ENCODE data around the gene EVX2. TPM values are rescaled to one million over a fixed set of nuclear protein-coding genes. Genes with fewer than 3 reads are reported as not detected.

EVX2 gene
- total RNA-seq, 1 donor from 2014 or later = not detected

GRCh38 chr2:176078541-176079284, 5.0 kb downstream of the EVX2 start:
- no peaks in the 10 kb centered on the region for H3K36me3 ChIP-seq
- intact Hi-C loops (cut with micrococcal nuclease) = no loop called here

GRCh38 chr2:176076796-176077195, 7.0 kb downstream of the EVX2 start:
- no peak overlapping the region for H3K27ac ChIP-seq (replicated peaks)
- H3K27me3 ChIP-seq (ENCODE audit: low read depth) = peaks cover 100% of the 10 kb centered on the region
- peaks cover 26% of the 10 kb centered on the region for H3K4me1 ChIP-seq
- no peaks in the 10 kb centered on the region for H3K36me3 ChIP-seq
- intact Hi-C loops (cut with micrococcal nuclease) = no loop called here
- H3K9me3 ChIP-seq (replicated peaks) = peaks cover 2% of the 10 kb centered on the region
- no peak for TF ChIP-seq CTCF (IDR thresholded peaks at IDR 0.05; ENCODE audit: borderline replicate concordance)
- H3K4me3 ChIP-seq = no peak overlapping the region
- no peak for DNase-seq

More at GRCh38 chr2:176078541-176079284, 5.0 kb downstream of the EVX2 start:
- Histone ChIP-seq H3K27ac (replicated peaks) (no peak overlapping the region), H3K9me3 (replicated peaks) (peaks cover 6% of the 10 kb centered on the region), H3K4me3 (no peak overlapping the region), H3K27me3 (ENCODE audit: low read depth) (peaks cover 100% of the 10 kb centered on the region), H3K4me1 (peaks cover 35% of the 10 kb centered on the region)
- TF ChIP-seq CTCF (IDR thresholded peaks at IDR 0.05; ENCODE audit: borderline replicate concordance) = no peak
- no peak for DNase-seq

GRCh38 chr2:176076063-176076462, 7.7 kb downstream of the EVX2 start:
- Histone ChIP-seq H3K36me3 (no peaks in the 10 kb centered on the region), H3K4me1 (peaks cover 26% of the 10 kb centered on the region), H3K9me3 (replicated peaks) (no peaks in the 10 kb centered on the region), H3K27ac (replicated peaks) (no peak overlapping the region), H3K4me3 (no peak overlapping the region), H3K27me3 (ENCODE audit: low read depth) (peaks cover 100% of the 10 kb centered on the region)
- no peak for TF ChIP-seq CTCF (IDR thresholded peaks at IDR 0.05; ENCODE audit: borderline replicate concordance)
- intact Hi-C loops (cut with micrococcal nuclease) = no loop called here
- DNase-seq = no peak

GRCh38 chr2:176075481-176075880, 8.3 kb downstream of the EVX2 start:
- Histone ChIP-seq H3K27me3 (ENCODE audit: low read depth) (peaks cover 100% of the 10 kb centered on the region), H3K4me1 (peaks cover 22% of the 10 kb centered on the region), H3K36me3 (no peaks in the 10 kb centered on the region), H3K27ac (replicated peaks) (no peak overlapping the region), H3K9me3 (replicated peaks) (no peaks in the 10 kb centered on the region), H3K4me3 (no peak overlapping the region)
- TF ChIP-seq CTCF (IDR thresholded peaks at IDR 0.05; ENCODE audit: borderline replicate concordance) = no peak
- no peak for DNase-seq
- intact Hi-C loops (cut with micrococcal nuclease) = no loop called here

GRCh38 chr2:176074919-176075425, 8.8 kb downstream of the EVX2 start:
- Histone ChIP-seq H3K4me1 (peaks cover 20% of the 10 kb centered on the region), H3K4me3 (no peak overlapping the region), H3K36me3 (no peaks in the 10 kb centered on the region), H3K27me3 (ENCODE audit: low read depth) (peaks cover 100% of the 10 kb centered on the region), H3K27ac (replicated peaks) (no peak overlapping the region), H3K9me3 (replicated peaks) (no peaks in the 10 kb centered on the region)
- intact Hi-C loops (cut with micrococcal nuclease) = no loop called here
- no peak for DNase-seq
- no peak for TF ChIP-seq CTCF (IDR thresholded peaks at IDR 0.05; ENCODE audit: borderline replicate concordance)

Data from left ventricle myocardium inferior (tissue), 1 donor.